GM12891 (cell line): ENCODE results near the gene CALML3.

ENCODE experiments used
- PAX5 ChIP-seq: IDR thresholded peaks from 2 replicates; pipeline ENCODE4 v1.6.1; 2011; ENCODE audit warnings: low read length, moderate library complexity, mild to moderate bottlenecking; ENCODE audit not compliant: insufficient read depth, severe bottlenecking
- POLR2A ChIP-seq: IDR thresholded peaks from 2 replicates; pipeline ENCODE4 v1.6.1; 2011; ENCODE audit warnings: low read depth, low read length, control low read depth
- POLR2AphosphoS5 ChIP-seq: IDR thresholded peaks from 2 replicates; pipeline ENCODE4 v1.6.1; 2011; ENCODE audit warnings: low read depth, low read length, control low read depth
- POU2F2 ChIP-seq: IDR thresholded peaks from 2 replicates; pipeline ENCODE4 v1.6.1; 2011; ENCODE audit warnings: low read depth, mild to moderate bottlenecking, control low read depth, low read length, moderate library complexity
- SPI1 ChIP-seq: IDR thresholded peaks from 2 replicates; pipeline ENCODE4 v1.6.1; 2011; ENCODE audit warnings: low read depth, low read length, control low read depth
- TAF1 ChIP-seq: IDR thresholded peaks from 2 replicates; pipeline ENCODE4 v1.6.1; 2011; ENCODE audit warnings: low read depth, low read length, control low read depth

GRCh38 chr10:5492322-5492855, 32.4 kb upstream of the CALML3 start:
- TF ChIP-seq TAF1 (no peak), POLR2AphosphoS5 (no peak), POLR2A (no peak), POU2F2 (no peak), SPI1 (no peak), PAX5 (no peak)
